OCI-LY1 (cell line): ENCODE data around the gene ZNF519.
"Not testable (repeated sequence)": the region's sequence is repeated elsewhere in the genome, so short reads cannot be mapped to it uniquely, and the experiment has no call there.

Experiments
- CTCF ChIP-seq: fragments of 200-600 bp; sonication (generic), shearing (Covaris generic); IDR thresholded peaks from 2 replicates; pipeline ENCODE4 v1.5.1; 2017; ENCODE audit warnings: mild to moderate bottlenecking, antibody characterized with exemption, low read length, moderate library complexity, mixed read lengths
- EZH2 ChIP-seq: fragments of 200-600 bp; sonication (generic), shearing (Covaris generic); IDR thresholded peaks from 2 replicates; pipeline ENCODE4 v1.8.0; 2017; ENCODE audit warnings: borderline replicate concordance, mixed run types, mild to moderate bottlenecking, antibody characterized with exemption, low read length, moderate library complexity, mixed read lengths

- not testable (repeated sequence) for TF ChIP-seq CTCF, EZH2
Measured at GRCh38 chr18:14146771-14147170, 14.5 kb upstream of the ZNF519 start.
